Measurements from ENCODE around the gene TMEM200C.

The TMEM200C gene

GRCh38 chr18:5895299-5895875 lies at the start of gene TMEM200C:
TSS of gene TMEM200C (minus strand) at chr18:5895522. CDS start at chr18:5892063, 3,459 bp downstream.
- DNase-seq = no peak

GRCh38 chr18:5944448-5944847 lies 49.1 kb upstream of the TMEM200C start:
- DNase-seq = no peak

GRCh38 chr18:5943514-5943913 lies 48.2 kb upstream of the TMEM200C start:
- no peak for DNase-seq

GRCh38 chr18:5942591-5942990 lies 47.3 kb upstream of the TMEM200C start:
- no peak for DNase-seq

GRCh38 chr18:5941890-5942289 lies 46.6 kb upstream of the TMEM200C start:
- DNase-seq = no peak

GRCh38 chr18:5939801-5940667 lies 44.7 kb upstream of the TMEM200C start:
- no peak for DNase-seq

GRCh38 chr18:5937795-5938194 lies 42.5 kb upstream of the TMEM200C start:
- DNase-seq = no peak

GRCh38 chr18:5937121-5937520 lies 41.8 kb upstream of the TMEM200C start:
- DNase-seq = no peak

GRCh38 chr18:5930789-5931188 lies 35.5 kb upstream of the TMEM200C start:
- no peak for DNase-seq

GRCh38 chr18:5918205-5918858 lies 23.0 kb upstream of the TMEM200C start:
- DNase-seq = no peak

- DNase-seq = no peak
These were observed 19.6 kb upstream of the TMEM200C start for GRCh38 chr18:5914951-5915350.

GRCh38 chr18:5914016-5914415 lies 18.7 kb upstream of the TMEM200C start:
- no peak for DNase-seq

- no peak for DNase-seq
These were observed 17.2 kb upstream of the TMEM200C start for GRCh38 chr18:5912566-5912965.

- no peak for DNase-seq
These were observed 13.8 kb upstream of the TMEM200C start for GRCh38 chr18:5909125-5909524.

GRCh38 chr18:5903386-5903785 lies 8.1 kb upstream of the TMEM200C start:
- no peak for DNase-seq

GRCh38 chr18:5900262-5900661 lies 4.9 kb upstream of the TMEM200C start:
- no peak for DNase-seq

GRCh38 chr18:5899835-5900234 lies 4.5 kb upstream of the TMEM200C start:
- no peak for DNase-seq

GRCh38 chr18:5895876-5896740 lies 786 bp upstream of the TMEM200C start:
- no peak for DNase-seq

GRCh38 chr18:5894611-5895298 lies 567 bp downstream of the TMEM200C start:
- no peak for DNase-seq

GRCh38 chr18:5893956-5894610 lies 1.2 kb downstream of the TMEM200C start:
- no peak for DNase-seq

GRCh38 chr18:5892823-5893431 lies 2.4 kb downstream of the TMEM200C start:
- no peak for DNase-seq
